C4-2B (cell line): ENCODE results near the gene C9orf43.

Experiments used
- ZFX ChIP-seq: fragments of 450-650 bp; IDR thresholded peaks from 2 replicates; pipeline ENCODE4 v1.6.1; 2017
- TF ChIP-seq, protein P1 (sequence below): fragments of 450-650 bp; conservative IDR thresholded peaks from 2 replicates; pipeline ENCODE4 v1.5.1; 2017; ENCODE audit warnings: mild to moderate bottlenecking

DNA sequence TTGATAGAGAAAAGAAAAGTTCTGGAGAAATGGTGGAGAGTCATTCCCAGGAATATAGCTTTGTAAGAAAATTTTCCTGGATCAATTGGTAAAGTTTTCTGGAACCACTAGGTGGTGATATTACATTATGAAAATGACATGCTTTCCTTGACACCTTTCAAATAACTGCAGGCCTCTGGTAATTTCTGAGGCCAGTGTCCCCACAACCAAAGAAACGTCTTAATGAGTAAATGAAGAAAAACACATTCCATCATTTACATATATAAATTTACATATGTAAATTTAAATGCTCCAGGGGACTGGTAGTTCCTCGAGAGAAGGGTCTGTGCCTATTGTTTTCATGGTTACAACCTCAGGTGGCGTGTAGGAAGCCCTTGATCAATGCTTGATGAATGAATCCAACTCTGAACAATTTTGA is 35.8 kb downstream of the C9orf43 start:
- TF ChIP-seq, protein P1, sequence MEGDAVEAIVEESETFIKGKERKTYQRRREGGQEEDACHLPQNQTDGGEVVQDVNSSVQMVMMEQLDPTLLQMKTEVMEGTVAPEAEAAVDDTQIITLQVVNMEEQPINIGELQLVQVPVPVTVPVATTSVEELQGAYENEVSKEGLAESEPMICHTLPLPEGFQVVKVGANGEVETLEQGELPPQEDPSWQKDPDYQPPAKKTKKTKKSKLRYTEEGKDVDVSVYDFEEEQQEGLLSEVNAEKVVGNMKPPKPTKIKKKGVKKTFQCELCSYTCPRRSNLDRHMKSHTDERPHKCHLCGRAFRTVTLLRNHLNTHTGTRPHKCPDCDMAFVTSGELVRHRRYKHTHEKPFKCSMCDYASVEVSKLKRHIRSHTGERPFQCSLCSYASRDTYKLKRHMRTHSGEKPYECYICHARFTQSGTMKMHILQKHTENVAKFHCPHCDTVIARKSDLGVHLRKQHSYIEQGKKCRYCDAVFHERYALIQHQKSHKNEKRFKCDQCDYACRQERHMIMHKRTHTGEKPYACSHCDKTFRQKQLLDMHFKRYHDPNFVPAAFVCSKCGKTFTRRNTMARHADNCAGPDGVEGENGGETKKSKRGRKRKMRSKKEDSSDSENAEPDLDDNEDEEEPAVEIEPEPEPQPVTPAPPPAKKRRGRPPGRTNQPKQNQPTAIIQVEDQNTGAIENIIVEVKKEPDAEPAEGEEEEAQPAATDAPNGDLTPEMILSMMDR, result peak; percentile 79
- TF ChIP-seq ZFX, result no peak
